Activated CD4-positive, alpha-beta T cell treated with anti-CD3 and anti-CD28 coated beads, Interleukin-2, amount 50 U/mL, for 1 hour (primary cell): Measurements from ENCODE around the gene PARP12.

Experiments
- DNase-seq: peaks from one replicate; pipeline ENCODE4 v3.0.0-alpha.2; 2020

Gene PARP12

GRCh38 chr7:140059273-140060242 is 3.2 kb downstream of the PARP12 start:
- DNase-seq, result peak; percentile 58

- DNase-seq, result no peak
Measured at GRCh38 chr7:140058517-140058916, 4.2 kb downstream of the PARP12 start.

DNA sequence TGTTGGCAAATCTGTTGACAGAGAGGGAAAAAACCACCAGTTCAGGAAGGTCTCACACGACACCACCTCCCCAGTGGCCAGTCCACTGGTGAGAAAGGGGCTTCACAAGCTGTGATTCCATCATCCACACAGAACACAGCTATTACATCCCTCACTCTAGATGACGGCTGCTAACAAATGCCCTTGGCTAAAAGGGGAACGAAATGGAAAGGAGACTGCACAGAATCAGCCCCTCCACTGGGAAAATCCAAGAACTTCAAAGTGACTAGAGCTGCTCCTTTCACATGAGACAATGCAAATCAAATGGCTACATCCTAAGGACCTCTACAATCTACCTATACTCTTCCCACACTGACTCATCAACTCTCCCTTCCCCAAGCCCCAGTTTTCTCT is 5.6 kb downstream of the PARP12 start:
- DNase-seq, result no peak

GRCh38 chr7:140056431-140057142 is 6.2 kb downstream of the PARP12 start:
- no peak for DNase-seq

DNA sequence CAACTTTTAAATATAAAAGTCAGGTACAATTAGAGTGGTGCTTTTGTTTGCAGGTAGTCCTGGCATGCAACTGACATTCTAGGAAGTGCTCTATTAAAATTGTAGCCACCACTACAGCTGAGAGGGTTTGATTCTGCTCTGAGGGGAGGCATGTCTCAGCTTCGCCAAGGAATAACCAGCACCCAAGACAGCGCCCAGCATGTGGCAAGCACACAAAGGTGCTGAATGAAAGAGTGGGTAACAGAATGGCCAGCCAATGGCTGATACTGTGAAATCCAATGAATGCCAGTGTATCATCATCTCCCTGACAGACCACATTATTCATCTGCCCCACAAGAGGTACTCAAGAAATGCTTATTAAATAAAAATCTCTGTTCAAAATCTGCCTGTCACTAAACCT is 6.9 kb downstream of the PARP12 start:
- no peak for DNase-seq

- no peak for DNase-seq
Measured at GRCh38 chr7:140054751-140055150, 8.0 kb downstream of the PARP12 start.

DNA sequence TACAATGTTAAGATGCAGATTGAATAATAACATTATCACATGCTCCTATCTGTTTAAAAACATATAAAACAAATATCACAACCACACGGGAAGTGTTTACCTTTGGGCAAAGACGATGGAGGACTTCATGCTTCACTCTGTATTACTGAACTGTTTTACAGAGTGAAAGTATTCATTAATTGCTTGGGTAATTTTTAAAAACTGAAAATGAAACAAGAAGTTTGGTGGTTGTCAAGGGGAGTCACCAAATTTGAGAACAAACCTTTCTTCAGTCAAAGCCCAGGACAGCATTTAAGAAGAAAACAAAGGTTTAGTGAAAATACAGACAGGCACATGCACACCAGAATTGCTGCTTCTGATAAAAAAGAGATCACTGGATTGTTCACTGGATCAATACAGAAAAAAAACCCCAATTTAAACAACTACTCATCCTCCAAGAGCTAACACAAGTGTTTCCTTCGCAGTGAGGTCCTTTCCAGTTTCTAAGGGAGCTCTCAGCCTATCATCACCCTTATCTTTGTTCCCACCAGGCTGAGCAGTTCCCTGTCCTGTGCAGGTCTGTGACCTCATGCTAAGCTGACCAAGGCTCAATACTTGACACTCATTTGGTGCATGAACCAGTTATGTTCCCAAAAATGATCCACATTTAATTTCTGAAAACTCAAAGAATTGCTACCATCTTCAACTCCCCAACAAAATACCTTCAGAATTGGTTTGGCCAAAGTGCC is 8.8 kb downstream of the PARP12 start:
- DNase-seq, result no peak

GRCh38 chr7:140051820-140052219 is 10.9 kb downstream of the PARP12 start:
- no peak for DNase-seq

DNA sequence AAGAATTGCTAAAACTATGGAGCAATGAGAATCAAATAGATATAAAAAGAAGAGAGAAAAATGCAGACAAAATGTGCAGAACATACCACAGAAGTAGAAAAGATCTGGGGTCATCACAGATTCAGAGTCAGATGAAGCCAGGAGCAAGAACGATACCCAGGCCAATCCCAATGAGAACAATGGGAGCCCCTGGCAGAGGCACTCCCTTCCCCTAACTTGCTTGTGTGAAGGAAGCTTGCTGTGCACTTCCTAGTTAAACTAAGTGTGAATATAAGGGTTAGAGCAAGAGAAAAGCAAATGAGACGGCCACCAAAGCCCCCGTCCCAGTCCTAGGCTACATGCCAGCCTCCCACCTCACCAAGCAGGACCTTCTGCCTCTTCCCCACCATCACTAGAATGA is 12.7 kb downstream of the PARP12 start:
- no peak for DNase-seq

- DNase-seq, result no peak
Measured at GRCh38 chr7:140049339-140050024, 13.3 kb downstream of the PARP12 start.

- no peak for DNase-seq
Measured at GRCh38 chr7:140048989-140049338, 13.8 kb downstream of the PARP12 start.

DNA sequence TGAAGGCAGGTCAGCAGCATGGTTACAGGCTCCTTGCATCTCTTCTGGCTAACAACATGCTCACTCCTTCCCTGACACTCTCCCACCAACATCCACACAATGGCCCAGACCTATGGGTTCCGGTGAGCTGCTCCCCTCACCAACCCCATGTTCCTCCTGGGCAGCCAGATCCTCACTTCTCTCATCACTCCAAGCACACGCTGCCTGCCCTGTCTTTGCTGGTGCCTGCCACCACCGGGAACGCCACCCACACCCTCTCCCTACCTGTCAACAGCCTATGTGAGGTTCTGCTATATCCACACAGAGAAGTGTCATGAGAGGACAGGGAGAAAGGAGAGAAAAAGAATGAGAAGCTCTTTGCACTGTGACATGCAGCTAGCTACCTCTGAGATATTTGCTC is 14.6 kb downstream of the PARP12 start:
- no peak for DNase-seq

- DNase-seq, result no peak
Measured at GRCh38 chr7:140047197-140047596, 15.6 kb downstream of the PARP12 start.

- DNase-seq, result no peak
Measured at GRCh38 chr7:140045697-140046096, 17.1 kb downstream of the PARP12 start.

GRCh38 chr7:140044251-140044650 is 18.5 kb downstream of the PARP12 start:
- no peak for DNase-seq

GRCh38 chr7:140042386-140042670 is 20.4 kb downstream of the PARP12 start:
- DNase-seq, result no peak

- no peak for DNase-seq
Measured at GRCh38 chr7:140041659-140042385, 20.9 kb downstream of the PARP12 start.

- DNase-seq, result no peak
Measured at GRCh38 chr7:140039896-140040295, 22.9 kb downstream of the PARP12 start.

GRCh38 chr7:140039066-140039465 is 23.7 kb downstream of the PARP12 start:
- DNase-seq, result no peak

DNA sequence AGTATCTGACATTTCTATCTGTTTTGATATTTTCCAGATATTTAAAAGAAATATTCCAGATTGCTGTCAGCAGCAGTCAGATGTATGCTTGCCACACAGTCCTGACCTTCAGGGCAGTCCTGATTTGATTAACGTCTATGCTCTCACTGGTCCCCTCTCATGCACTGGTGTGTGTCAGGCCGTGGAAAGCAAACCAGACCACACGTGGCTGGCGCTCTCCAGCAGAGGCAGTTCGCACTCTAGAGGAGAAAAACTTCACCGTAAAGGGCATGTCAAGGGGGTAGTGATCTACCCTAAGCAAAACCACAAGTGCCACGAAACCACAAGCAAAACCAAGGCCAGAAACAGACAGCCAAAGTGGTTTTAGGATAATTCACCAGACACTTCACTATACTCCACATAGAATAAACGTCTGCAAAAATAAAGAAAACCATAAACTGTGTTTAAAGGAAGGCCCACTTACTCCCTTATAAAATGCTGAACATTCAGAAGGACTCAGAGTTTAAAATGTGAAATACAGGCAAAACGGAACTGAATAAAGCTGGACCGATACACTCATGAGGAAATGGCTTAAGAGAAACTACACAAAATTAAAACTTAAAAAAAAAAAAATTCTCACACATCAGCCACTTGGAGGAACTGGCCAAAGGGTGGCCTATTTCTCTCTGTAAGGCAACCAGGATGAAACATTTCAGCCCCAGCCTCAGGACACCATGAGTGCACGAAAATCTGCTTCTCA is 26.4 kb downstream of the PARP12 start:
- no peak for DNase-seq

DNA sequence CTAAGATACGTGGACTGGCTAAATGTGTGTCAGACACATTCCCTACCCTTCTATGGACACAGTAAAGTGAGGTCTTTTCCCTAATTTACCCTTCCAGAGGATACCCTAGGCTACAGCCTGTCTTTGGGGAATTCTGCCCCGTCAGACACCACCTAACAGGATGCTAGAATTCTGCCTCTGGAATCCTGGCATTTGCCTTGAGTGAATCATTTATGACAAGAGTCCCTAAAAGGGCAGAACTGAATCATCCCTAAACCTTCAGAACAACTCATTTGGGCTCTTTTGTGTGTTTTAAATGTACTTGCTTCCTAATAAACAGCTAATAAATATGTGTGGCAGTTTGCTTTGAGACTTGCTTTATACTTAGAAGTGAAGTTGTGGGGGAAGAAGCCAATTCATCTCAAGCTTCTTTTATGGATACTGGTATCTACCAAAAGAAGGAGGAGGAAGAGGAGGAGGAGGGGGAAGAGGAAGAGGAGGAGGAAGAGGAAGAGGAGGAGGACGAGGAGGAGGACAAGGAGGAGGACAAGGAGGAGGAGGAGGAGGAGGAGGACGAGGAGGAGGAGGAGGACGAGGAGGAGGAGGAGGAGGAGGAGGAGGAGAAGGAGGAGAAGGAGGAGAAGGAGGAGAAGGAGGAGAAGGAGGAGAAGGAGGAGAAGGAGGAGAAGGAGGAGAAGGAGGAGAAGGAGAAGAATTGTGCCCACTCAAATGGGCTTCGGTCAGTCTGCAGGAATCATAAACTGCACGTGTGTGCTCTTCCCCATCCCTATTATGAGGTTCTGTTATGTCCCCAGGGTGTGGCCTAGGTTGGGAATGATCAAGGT is 27.1 kb downstream of the PARP12 start:
- no peak for DNase-seq
